Neuronal stem cell (in vitro differentiated cells): ENCODE results near the gene ODF4.

Experiments
- DNase-seq: peaks from one replicate; pipeline ENCODE4 v3.0.0-alpha.2; 2013; ENCODE audit warnings: low spot score
- H2AFZ ChIP-seq: one replicate; pipeline ENCODE4 v1.6.1; 2013; ENCODE audit warnings: mild to moderate bottlenecking, low read length, inconsistent platforms
- H2AK5ac ChIP-seq: 2 replicates; pipeline ENCODE4 v1.6.1; 2013; ENCODE audit warnings: low read depth, mild to moderate bottlenecking, inconsistent platforms, low read length, moderate library complexity, mixed read lengths
- H2BK120ac ChIP-seq: 2 replicates; pipeline ENCODE4 v1.6.1; 2013; ENCODE audit warnings: low read depth, mild to moderate bottlenecking, inconsistent platforms, low read length, moderate library complexity, mixed read lengths
- H2BK12ac ChIP-seq: one replicate; pipeline ENCODE4 v1.6.1; 2013; ENCODE audit warnings: low read length, inconsistent platforms
- H2BK15ac ChIP-seq: 2 replicates; pipeline ENCODE4 v1.6.1; 2013; ENCODE audit warnings: mild to moderate bottlenecking, low read length, inconsistent platforms, mixed read lengths
- H2BK5ac ChIP-seq: one replicate; pipeline ENCODE4 v1.6.1; 2013; ENCODE audit warnings: inconsistent platforms, mild to moderate bottlenecking, low read length, moderate library complexity
- H3K14ac ChIP-seq: one replicate; pipeline ENCODE4 v1.6.1; 2013; ENCODE audit warnings: low read length, inconsistent platforms
- H3K18ac ChIP-seq: 2 replicates; pipeline ENCODE4 v1.6.1; 2013; ENCODE audit warnings: low read length, inconsistent platforms
- H3K23ac ChIP-seq: 2 replicates; pipeline ENCODE4 v1.6.1; 2013; ENCODE audit warnings: low read depth, mild to moderate bottlenecking, mixed read lengths, low read length, inconsistent platforms; ENCODE audit not compliant: poor library complexity
- H3K27ac ChIP-seq: replicated peaks from 3 replicates; pipeline ENCODE4 v1.5.1; 2013; ENCODE audit warnings: low read length, inconsistent platforms
- H3K27me3 ChIP-seq, 3 experiments: 2 replicates each; pipeline ENCODE4 v1.6.1; 2013; ENCODE audit warnings: low read length in 3 of 3, mild to moderate bottlenecking in 2 of 3, inconsistent platforms in 1 of 3, low read depth in 1 of 3, mixed read lengths in 1 of 3, moderate library complexity in 1 of 3; ENCODE audit not compliant: control insufficient read depth in 3 of 3, insufficient read depth in 3 of 3
- H3K36me3 ChIP-seq, 2 donors: replicated peaks in 1 of 2; 2 replicates each; pipeline ENCODE4 v1.6.1; 2013; ENCODE audit warnings: low read length in 2 of 2; ENCODE audit not compliant: control insufficient read depth in 2 of 2, insufficient read depth in 2 of 2
- H3K4ac ChIP-seq: 2 replicates; pipeline ENCODE4 v1.6.1; 2013; ENCODE audit warnings: inconsistent platforms, mild to moderate bottlenecking, low read length, moderate library complexity
- H3K4me1 ChIP-seq, 2 donors: 1 replicate in 1 of 2; 2 replicates in 1 of 2; pipeline ENCODE4 v1.6.1; 2013; ENCODE audit warnings: low read length in 2 of 2, low read depth in 1 of 2; ENCODE audit not compliant: control insufficient read depth in 2 of 2, insufficient read depth in 1 of 2
- H3K4me2 ChIP-seq: one replicate; pipeline ENCODE4 v1.6.1; 2013; ENCODE audit warnings: mild to moderate bottlenecking, low read length, inconsistent platforms; ENCODE audit not compliant: insufficient read depth, poor library complexity, severe bottlenecking
- H3K4me3 ChIP-seq, 2 donors: 2 replicates each; pipeline ENCODE4 v1.5.1; 2013; ENCODE audit warnings: low read length in 2 of 2, mild to moderate bottlenecking in 2 of 2, inconsistent platforms in 1 of 2, moderate library complexity in 1 of 2
- H3K79me1 ChIP-seq: one replicate; pipeline ENCODE4 v1.6.1; 2013; ENCODE audit warnings: low read depth, mild to moderate bottlenecking, inconsistent platforms, low read length, moderate library complexity
- H3K9ac ChIP-seq: one replicate; pipeline ENCODE4 v1.6.1; 2013; ENCODE audit warnings: mild to moderate bottlenecking, low read depth, low read length, inconsistent platforms; ENCODE audit not compliant: poor library complexity
- H3K9me3 ChIP-seq, 2 donors: replicated peaks in 1 of 2; 2 replicates each; pipeline versions ENCODE3 to v1.6.1; 2013; ENCODE audit warnings: low read length in 2 of 2, mild to moderate bottlenecking in 2 of 2, inconsistent platforms in 1 of 2, low read depth in 1 of 2, mixed read lengths in 1 of 2, moderate library complexity in 1 of 2; ENCODE audit not compliant: control insufficient read depth in 2 of 2, insufficient read depth in 1 of 2
- H4K8ac ChIP-seq: one replicate; pipeline ENCODE4 v1.6.1; 2013; ENCODE audit warnings: low read depth, mild to moderate bottlenecking, inconsistent platforms, low read length, moderate library complexity
- H4K91ac ChIP-seq: one replicate; pipeline ENCODE4 v1.6.1; 2013; ENCODE audit warnings: low read length, low read depth, mild to moderate bottlenecking, inconsistent platforms; ENCODE audit not compliant: poor library complexity
- WGBS, 2 donors: extraction: QIAGEN DNeasy Blood & Tissue Kit; methylation state at CpG; one replicate each; pipeline ENCODE4 v1.1.7; 2013; ENCODE audit warnings: missing lambda C conversion rate in 2 of 2, mixed read lengths in 1 of 2; ENCODE audit not compliant: insufficient read length in 2 of 2, insufficient replicate concordance in 1 of 2; ENCODE audit errors: extremely low coverage in 2 of 2; 5-methylcytosine and 5-hydroxymethylcytosine counted together

The ODF4 gene

GRCh38 chr17:8359769-8360168 lies 20.1 kb downstream of the ODF4 start:
- Histone ChIP-seq H3K79me1 (no peaks in the 10 kb centered on the region), H3K9me3 (no peaks in the 10 kb centered on the region), H3K4ac (peak overlapping the region; percentile 68), H3K4me2 (no peak overlapping the region), H4K91ac (no peak overlapping the region), H3K9ac (no peak overlapping the region), H3K36me3 (peaks cover 2 to 5% of the 10 kb centered on the region in 2 donors), H2BK15ac (no peak overlapping the region), H2AFZ (no peak overlapping the region), H2BK5ac (no peak overlapping the region), H3K18ac (no peak overlapping the region), H4K8ac (no peak overlapping the region), H2BK12ac (no peak overlapping the region), H3K4me3 (peak overlapping the region in 1 of 2 donors; percentile 50), H3K14ac (no peak overlapping the region), H2AK5ac (no peak overlapping the region), H3K27me3 (no peaks in the 10 kb centered on the region), H3K23ac (no peak overlapping the region), H2BK120ac (no peak overlapping the region), H3K27ac (peak overlapping the region; percentile 32), H3K4me1 (peaks cover 6 to 8% of the 10 kb centered on the region in 2 donors)
- DNase-seq, result no peak
- WGBS, 2 donors, result no CpG with 5 or more reads among the region's 5 CpGs

GRCh38 chr17:8360260-8360659 lies 20.6 kb downstream of the ODF4 start:
- no peak overlapping the region for H2AFZ ChIP-seq
- H2AK5ac ChIP-seq, result no peak overlapping the region
- H3K9me3 ChIP-seq, result no peaks in the 10 kb centered on the region
- no peak overlapping the region for H3K9ac ChIP-seq
- no peak overlapping the region for H3K4me2 ChIP-seq
- peaks cover 2 to 5% of the 10 kb centered on the region in 2 donors for H3K36me3 ChIP-seq
- H3K18ac ChIP-seq, result no peak overlapping the region
- H2BK120ac ChIP-seq, result no peak overlapping the region
- no peak overlapping the region for H4K91ac ChIP-seq
- no peak overlapping the region for H3K4me3 ChIP-seq
- H3K27me3 ChIP-seq, result no peaks in the 10 kb centered on the region
- no peak overlapping the region for H2BK15ac ChIP-seq
- H2BK12ac ChIP-seq, result no peak overlapping the region
- no peak overlapping the region for H3K27ac ChIP-seq
- no peak overlapping the region for H3K14ac ChIP-seq
- no peak overlapping the region for H2BK5ac ChIP-seq
- peaks cover 6 to 8% of the 10 kb centered on the region in 2 donors for H3K4me1 ChIP-seq
- no peak overlapping the region for H4K8ac ChIP-seq
- H3K79me1 ChIP-seq, result no peaks in the 10 kb centered on the region
- DNase-seq, result no peak
- H3K23ac ChIP-seq, result no peak overlapping the region
- no peak overlapping the region for H3K4ac ChIP-seq
- no CpG with 5 or more reads among the region's 3 CpGs for WGBS, 2 donors

DNA sequence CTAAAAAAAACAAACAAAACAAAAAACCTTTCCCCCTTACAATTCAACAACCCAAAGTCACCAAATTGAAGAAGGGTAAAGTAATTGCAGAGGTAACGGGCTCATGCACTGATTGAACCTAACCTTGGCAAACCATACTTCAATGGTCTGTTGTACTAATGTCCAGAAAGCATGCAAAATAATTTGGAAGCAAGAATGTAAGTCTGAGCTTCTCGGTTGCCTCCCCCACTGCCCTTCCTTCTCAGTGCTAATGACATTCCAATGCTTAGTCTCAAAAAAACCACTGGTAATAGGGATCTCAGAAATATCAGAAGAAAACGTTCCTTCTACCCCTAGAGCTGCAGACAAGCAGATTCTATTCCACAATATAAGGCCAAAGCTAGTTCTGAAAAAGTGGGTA lies 21.1 kb downstream of the ODF4 start:
- no peak overlapping the region for H4K8ac ChIP-seq
- no peak overlapping the region for H4K91ac ChIP-seq
- no peak overlapping the region for H2AFZ ChIP-seq
- no peak overlapping the region for H3K4ac ChIP-seq
- no peaks in the 10 kb centered on the region for H3K27me3 ChIP-seq
- no peak overlapping the region for H3K9ac ChIP-seq
- H3K4me3 ChIP-seq, result no peak overlapping the region
- no peak for DNase-seq
- no peak overlapping the region for H2BK15ac ChIP-seq
- H3K18ac ChIP-seq, result no peak overlapping the region
- no peaks in the 10 kb centered on the region for H3K79me1 ChIP-seq
- no peak overlapping the region for H2BK12ac ChIP-seq
- no peak overlapping the region for H2BK120ac ChIP-seq
- H3K14ac ChIP-seq, result no peak overlapping the region
- H3K36me3 ChIP-seq, result peaks cover 2 to 5% of the 10 kb centered on the region in 2 donors
- no peak overlapping the region for H2AK5ac ChIP-seq
- H3K23ac ChIP-seq, result no peak overlapping the region
- H2BK5ac ChIP-seq, result no peak overlapping the region
- H3K4me1 ChIP-seq, result peaks cover 6 to 8% of the 10 kb centered on the region in 2 donors
- WGBS, 2 donors, result no CpG with 5 or more reads among the region's 3 CpGs
- H3K9me3 ChIP-seq, result no peaks in the 10 kb centered on the region
- H3K27ac ChIP-seq, result no peak overlapping the region
- H3K4me2 ChIP-seq, result no peak overlapping the region

- Histone ChIP-seq H4K91ac (no peak overlapping the region), H3K4me3 (no peak overlapping the region), H3K4ac (no peak overlapping the region), H3K27me3 (no peaks in the 10 kb centered on the region), H2BK5ac (no peak overlapping the region), H3K79me1 (peaks cover 1% of the 10 kb centered on the region), H2BK12ac (no peak overlapping the region), H3K27ac (no peak overlapping the region), H3K36me3 (peaks cover 2 to 13% of the 10 kb centered on the region in 2 donors), H3K18ac (no peak overlapping the region), H3K23ac (no peak overlapping the region), H3K14ac (no peak overlapping the region), H2BK120ac (no peak overlapping the region), H2AFZ (no peak overlapping the region), H2BK15ac (no peak overlapping the region), H3K9me3 (no peaks in the 10 kb centered on the region), H3K4me1 (peaks cover 6 to 8% of the 10 kb centered on the region in 2 donors), H2AK5ac (no peak overlapping the region), H3K4me2 (no peak overlapping the region), H3K9ac (no peak overlapping the region), H4K8ac (no peak overlapping the region)
- WGBS, 2 donors, result no CpG with 5 or more reads among the region's 4 CpGs
- no peak for DNase-seq
These were observed 23.2 kb downstream of the ODF4 start for GRCh38 chr17:8362651-8363332.
